ENCODE data around the gene GPR50. TPM values are rescaled to one million over a fixed set of nuclear protein-coding genes. Genes with fewer than 3 reads are reported as not detected.

GPR50 gene
- total RNA-seq, 1 experiment from 2014 or later: not detected

- Histone ChIP-seq H3K4me3 (ENCODE audit: low read depth, low read length, poor library complexity, severe bottlenecking) (no peak overlapping the region), H3K27ac (ENCODE audit: low read depth, low read length, poor library complexity, severe bottlenecking) (no peak overlapping the region), H3K4me1 (ENCODE audit: insufficient read depth, low read length, poor library complexity, severe bottlenecking) (no peaks in the 10 kb centered on the region), H3K27me3 (replicated peaks; ENCODE audit: insufficient read depth, low read depth, low read length, poor library complexity) (no peaks in the 10 kb centered on the region), H3K9me3 (ENCODE audit: low read depth, low read length, poor library complexity, severe bottlenecking) (no peaks in the 10 kb centered on the region), H3K36me3 (ENCODE audit: insufficient read depth, low read length, poor library complexity, severe bottlenecking) (no peaks in the 10 kb centered on the region)
- intact Hi-C loops (cut with micrococcal nuclease; ENCODE audit: unreplicated experiment): no loop called here
- BruUV-seq (replicated peaks): no TSS peak
- no peak for DNase-seq (ENCODE audit: low spot score)
- ChIA-PET CTCF (no interaction called here), POLR2A (ENCODE audit: low non-redundant PET) (no interaction called here)
- TF ChIP-seq CTCF (conservative IDR thresholded peaks at IDR 0.05; ENCODE audit: low read depth, low read length): no peak
- no peak for TF ChIP-seq EZH2 (IDR thresholded peaks at IDR 0.05; ENCODE audit: borderline replicate concordance, low read depth, low read length, poor library complexity, severe bottlenecking)
These were observed 30.5 kb downstream of the GPR50 start for GRCh38 chrX:151206871-151207270.

GRCh38 chrX:151225843-151226242 lies 49.5 kb downstream of the GPR50 start:
- Histone ChIP-seq H3K36me3 (ENCODE audit: insufficient read depth, low read length, poor library complexity, severe bottlenecking) (no peaks in the 10 kb centered on the region), H3K9me3 (ENCODE audit: low read depth, low read length, poor library complexity, severe bottlenecking) (no peaks in the 10 kb centered on the region), H3K4me1 (ENCODE audit: insufficient read depth, low read length, poor library complexity, severe bottlenecking) (no peaks in the 10 kb centered on the region), H3K4me3 (ENCODE audit: low read depth, low read length, poor library complexity, severe bottlenecking) (no peak overlapping the region), H3K27ac (ENCODE audit: low read depth, low read length, poor library complexity, severe bottlenecking) (no peak overlapping the region), H3K27me3 (replicated peaks; ENCODE audit: insufficient read depth, low read depth, low read length, poor library complexity) (peaks cover 32% of the 10 kb centered on the region)
- CTCF ChIA-PET: no interaction called here
- BruUV-seq (replicated peaks): no TSS peak
- TF ChIP-seq EZH2 (IDR thresholded peaks at IDR 0.05; ENCODE audit: borderline replicate concordance, low read depth, low read length, poor library complexity, severe bottlenecking) (no peak), CTCF (conservative IDR thresholded peaks at IDR 0.05; ENCODE audit: low read depth, low read length) (no peak)
- no peak for DNase-seq (ENCODE audit: low spot score)
- POLR2A ChIA-PET (ENCODE audit: low non-redundant PET): no interaction called here
- intact Hi-C loops (cut with micrococcal nuclease; ENCODE audit: unreplicated experiment): no loop called here

GRCh38 chrX:151226941-151227340 lies 50.6 kb downstream of the GPR50 start:
- DNase-seq (ENCODE audit: low spot score): no peak
- intact Hi-C loops (cut with micrococcal nuclease; ENCODE audit: unreplicated experiment): no loop called here
- Histone ChIP-seq H3K4me3 (ENCODE audit: low read depth, low read length, poor library complexity, severe bottlenecking) (no peak overlapping the region), H3K27me3 (replicated peaks; ENCODE audit: insufficient read depth, low read depth, low read length, poor library complexity) (peaks cover 32% of the 10 kb centered on the region), H3K9me3 (ENCODE audit: low read depth, low read length, poor library complexity, severe bottlenecking) (no peaks in the 10 kb centered on the region), H3K36me3 (ENCODE audit: insufficient read depth, low read length, poor library complexity, severe bottlenecking) (no peaks in the 10 kb centered on the region), H3K4me1 (ENCODE audit: insufficient read depth, low read length, poor library complexity, severe bottlenecking) (no peaks in the 10 kb centered on the region), H3K27ac (ENCODE audit: low read depth, low read length, poor library complexity, severe bottlenecking) (no peak overlapping the region)
- TF ChIP-seq EZH2 (IDR thresholded peaks at IDR 0.05; ENCODE audit: borderline replicate concordance, low read depth, low read length, poor library complexity, severe bottlenecking) (no peak), CTCF (conservative IDR thresholded peaks at IDR 0.05; ENCODE audit: low read depth, low read length) (no peak)
- BruUV-seq (replicated peaks): no TSS peak
- ChIA-PET POLR2A (ENCODE audit: low non-redundant PET) (no interaction called here), CTCF (no interaction called here)
